ENCODE measurements around the gene VPS35L. TPM values are rescaled to one million over a fixed set of nuclear protein-coding genes. Genes with fewer than 3 reads are reported as not detected.

The VPS35L gene
- total and polyA plus RNA-seq, 10 of the 15 experiments (the other 5 are each of a cell fraction or from before 2014, with no cell fraction given): 14.9 to 44.1 (median 26.3) TPM

DNA sequence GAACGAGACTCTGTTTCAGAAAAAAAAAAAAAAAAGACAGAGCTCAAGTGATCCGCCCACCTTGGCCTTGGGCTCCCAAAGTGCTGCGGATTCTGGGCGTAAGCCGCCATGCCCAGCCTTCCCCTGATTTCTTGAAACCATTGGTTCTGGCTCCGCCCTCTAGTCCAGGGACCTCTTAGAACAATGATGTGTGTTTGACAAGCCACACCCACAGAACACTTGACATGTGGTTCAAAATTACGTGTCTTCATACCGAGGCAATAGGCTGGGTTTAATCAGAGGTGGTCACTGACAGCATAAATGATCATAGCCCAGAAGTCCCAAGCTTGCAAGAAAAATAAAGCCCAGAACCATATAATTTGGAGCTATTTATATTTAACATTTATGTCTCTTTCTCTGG lies 139.5 kb downstream of the VPS35L start:
- over 99% methylated on average over 7 of the region's 8 CpGs for WGBS (ENCODE audit: insufficient coverage, insufficient replicate concordance, low lambda C conversion rate, missing lambda C conversion rate)
- Histone ChIP-seq H4K20me1 (ENCODE audit: control insufficient read depth, insufficient read depth) (no peaks in the 10 kb centered on the region), H3K36me3 (ENCODE audit: control insufficient read depth in 2 of 2, insufficient read depth in 2 of 2, low read length in 1 of 2) (peaks cover 0 to 7% of the 10 kb centered on the region in 2 experiments; a peak in 2 of 4 replicates), H3K4me1 (ENCODE audit: control insufficient read depth, insufficient read depth, low read length) (0 out of 2 replicates have a peak, but pooled peaks cover 2% of the 10 kb centered on the region), H3K4me2 (ENCODE audit: control insufficient read depth, insufficient read depth) (no peak overlapping the region), H3K79me2 (ENCODE audit: control insufficient read depth, insufficient read depth, low read length) (no peaks in the 10 kb centered on the region), H2AFZ (ENCODE audit: control insufficient read depth, low read depth, low read length) (no peak overlapping the region), H3K4me3 (no peak overlapping the region), H3K9me3 (replicated peaks; ENCODE audit: control insufficient read depth, insufficient read depth, low read length) (no peaks in the 10 kb centered on the region), H3K27me3 (replicated peaks in 1 of 2; ENCODE audit: control insufficient read depth in 2 of 2, insufficient read depth in 2 of 2, low read length in 1 of 2) (no peaks in the 10 kb centered on the region), H3K27ac (ENCODE audit: control insufficient read depth, insufficient read depth) (no peak overlapping the region), H3K9ac (ENCODE audit: control insufficient read depth, insufficient read depth, low read length) (no peak overlapping the region)
- no peak for FAIRE-seq
- SMC1A ChIA-PET (ENCODE audit: uncharacterized antibody, unreplicated experiment): interaction anchor here (0.6 to 0.7 kb wide), 2 partner anchors 93 to 1353 kb away, joined by 3 read pairs; no protein-coding TSS in a partner anchor
- RAD21 ChIA-PET (ENCODE audit: unreplicated experiment): no interaction called here
- in situ Hi-C loops (cut with MboI) (no loop called here), intact Hi-C loops (cut with micrococcal nuclease; ENCODE audit: unreplicated experiment) (no loop called here)
- POLR2A ChIA-PET: no interaction called here
- no peak for DNase-seq (ENCODE audit: low read depth, low spot score)
- BruUV-seq (replicated peaks): no TSS peak
- CTCF ChIA-PET: interaction anchor here (1.0 kb wide), 1 partner anchor 605 kb away, joined by 5 read pairs; no protein-coding TSS in a partner anchor
- ATAC-seq: no peak
- TF ChIP-seq RELA (IDR thresholded peaks at IDR 0.05; ENCODE audit: borderline replicate concordance, partially characterized antibody) (no peak), BMI1 (IDR thresholded peaks at IDR 0.05; ENCODE audit: borderline replicate concordance) (no peak), BRCA1 (IDR thresholded peaks at IDR 0.05; ENCODE audit: low read depth, low read length) (no peak), NBN (IDR thresholded peaks at IDR 0.05) (no peak), TCF3 (IDR thresholded peaks at IDR 0.05; ENCODE audit: borderline replicate concordance, insufficient read depth, low read depth, low read length) (no peak), SPI1 (IDR thresholded peaks at IDR 0.05; ENCODE audit: borderline replicate concordance, insufficient read depth, low read depth, low read length) (no peak), GABPA (IDR thresholded peaks at IDR 0.05; ENCODE audit: low read depth) (no peak), ZNF384 (IDR thresholded peaks at IDR 0.05; ENCODE audit: borderline replicate concordance, low read depth, low read length) (no peak), DPF2 (IDR thresholded peaks at IDR 0.05) (no peak), SUZ12 (IDR thresholded peaks at IDR 0.05; ENCODE audit: unreplicated experiment) (no peak), POLR2A (IDR thresholded peaks at IDR 0.05; ENCODE audit: low read depth, low read length) (no peak), SMAD1 (IDR thresholded peaks at IDR 0.05; ENCODE audit: low read depth, partially characterized antibody) (no peak), ZNF274 (IDR thresholded peaks at IDR 0.05; ENCODE audit: insufficient read depth, insufficient read length) (no peak)
- TF ChIP-seq, protein P1, sequence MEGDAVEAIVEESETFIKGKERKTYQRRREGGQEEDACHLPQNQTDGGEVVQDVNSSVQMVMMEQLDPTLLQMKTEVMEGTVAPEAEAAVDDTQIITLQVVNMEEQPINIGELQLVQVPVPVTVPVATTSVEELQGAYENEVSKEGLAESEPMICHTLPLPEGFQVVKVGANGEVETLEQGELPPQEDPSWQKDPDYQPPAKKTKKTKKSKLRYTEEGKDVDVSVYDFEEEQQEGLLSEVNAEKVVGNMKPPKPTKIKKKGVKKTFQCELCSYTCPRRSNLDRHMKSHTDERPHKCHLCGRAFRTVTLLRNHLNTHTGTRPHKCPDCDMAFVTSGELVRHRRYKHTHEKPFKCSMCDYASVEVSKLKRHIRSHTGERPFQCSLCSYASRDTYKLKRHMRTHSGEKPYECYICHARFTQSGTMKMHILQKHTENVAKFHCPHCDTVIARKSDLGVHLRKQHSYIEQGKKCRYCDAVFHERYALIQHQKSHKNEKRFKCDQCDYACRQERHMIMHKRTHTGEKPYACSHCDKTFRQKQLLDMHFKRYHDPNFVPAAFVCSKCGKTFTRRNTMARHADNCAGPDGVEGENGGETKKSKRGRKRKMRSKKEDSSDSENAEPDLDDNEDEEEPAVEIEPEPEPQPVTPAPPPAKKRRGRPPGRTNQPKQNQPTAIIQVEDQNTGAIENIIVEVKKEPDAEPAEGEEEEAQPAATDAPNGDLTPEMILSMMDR (IDR thresholded peaks at IDR 0.05 in 2 of 3, conservative IDR thresholded peaks at IDR 0.05 in 1 of 3; ENCODE audit: control insufficient read depth in 2 of 3, extremely low read depth in 1 of 3, insufficient read depth in 1 of 3, low read depth in 3 of 3, low read length in 3 of 3): no peak
- TF ChIP-seq, protein P2, sequence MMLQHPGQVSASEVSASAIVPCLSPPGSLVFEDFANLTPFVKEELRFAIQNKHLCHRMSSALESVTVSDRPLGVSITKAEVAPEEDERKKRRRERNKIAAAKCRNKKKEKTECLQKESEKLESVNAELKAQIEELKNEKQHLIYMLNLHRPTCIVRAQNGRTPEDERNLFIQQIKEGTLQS (IDR thresholded peaks at IDR 0.05; ENCODE audit: borderline replicate concordance, extremely low read depth, low read depth, low read length): no peak
- TF ChIP-seq, protein P3, sequence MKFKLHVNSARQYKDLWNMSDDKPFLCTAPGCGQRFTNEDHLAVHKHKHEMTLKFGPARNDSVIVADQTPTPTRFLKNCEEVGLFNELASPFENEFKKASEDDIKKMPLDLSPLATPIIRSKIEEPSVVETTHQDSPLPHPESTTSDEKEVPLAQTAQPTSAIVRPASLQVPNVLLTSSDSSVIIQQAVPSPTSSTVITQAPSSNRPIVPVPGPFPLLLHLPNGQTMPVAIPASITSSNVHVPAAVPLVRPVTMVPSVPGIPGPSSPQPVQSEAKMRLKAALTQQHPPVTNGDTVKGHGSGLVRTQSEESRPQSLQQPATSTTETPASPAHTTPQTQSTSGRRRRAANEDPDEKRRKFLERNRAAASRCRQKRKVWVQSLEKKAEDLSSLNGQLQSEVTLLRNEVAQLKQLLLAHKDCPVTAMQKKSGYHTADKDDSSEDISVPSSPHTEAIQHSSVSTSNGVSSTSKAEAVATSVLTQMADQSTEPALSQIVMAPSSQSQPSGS (IDR thresholded peaks at IDR 0.05; ENCODE audit: low read length): no peak
- TF ChIP-seq, protein P4, sequence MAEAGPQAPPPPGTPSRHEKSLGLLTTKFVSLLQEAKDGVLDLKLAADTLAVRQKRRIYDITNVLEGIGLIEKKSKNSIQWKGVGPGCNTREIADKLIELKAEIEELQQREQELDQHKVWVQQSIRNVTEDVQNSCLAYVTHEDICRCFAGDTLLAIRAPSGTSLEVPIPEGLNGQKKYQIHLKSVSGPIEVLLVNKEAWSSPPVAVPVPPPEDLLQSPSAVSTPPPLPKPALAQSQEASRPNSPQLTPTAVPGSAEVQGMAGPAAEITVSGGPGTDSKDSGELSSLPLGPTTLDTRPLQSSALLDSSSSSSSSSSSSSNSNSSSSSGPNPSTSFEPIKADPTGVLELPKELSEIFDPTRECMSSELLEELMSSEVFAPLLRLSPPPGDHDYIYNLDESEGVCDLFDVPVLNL (IDR thresholded peaks at IDR 0.05; ENCODE audit: low read depth, low read length): no peak
- TF ChIP-seq, protein P5, sequence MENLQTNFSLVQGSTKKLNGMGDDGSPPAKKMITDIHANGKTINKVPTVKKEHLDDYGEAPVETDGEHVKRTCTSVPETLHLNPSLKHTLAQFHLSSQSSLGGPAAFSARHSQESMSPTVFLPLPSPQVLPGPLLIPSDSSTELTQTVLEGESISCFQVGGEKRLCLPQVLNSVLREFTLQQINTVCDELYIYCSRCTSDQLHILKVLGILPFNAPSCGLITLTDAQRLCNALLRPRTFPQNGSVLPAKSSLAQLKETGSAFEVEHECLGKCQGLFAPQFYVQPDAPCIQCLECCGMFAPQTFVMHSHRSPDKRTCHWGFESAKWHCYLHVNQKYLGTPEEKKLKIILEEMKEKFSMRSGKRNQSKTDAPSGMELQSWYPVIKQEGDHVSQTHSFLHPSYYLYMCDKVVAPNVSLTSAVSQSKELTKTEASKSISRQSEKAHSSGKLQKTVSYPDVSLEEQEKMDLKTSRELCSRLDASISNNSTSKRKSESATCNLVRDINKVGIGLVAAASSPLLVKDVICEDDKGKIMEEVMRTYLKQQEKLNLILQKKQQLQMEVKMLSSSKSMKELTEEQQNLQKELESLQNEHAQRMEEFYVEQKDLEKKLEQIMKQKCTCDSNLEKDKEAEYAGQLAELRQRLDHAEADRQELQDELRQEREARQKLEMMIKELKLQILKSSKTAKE (IDR thresholded peaks at IDR 0.05; ENCODE audit: low read depth, poor library complexity, severe bottlenecking): no peak
